Esophagus squamous epithelium (tissue), 5 donors: ENCODE results near the gene DBT. TPM values are rescaled to one million over a fixed set of nuclear protein-coding genes. Genes with fewer than 3 reads are reported as not detected.

Source experiments
- DNase-seq: peaks from one replicate; lab custom pipeline; 2025; lab: John Stamatoyannopoulos, UW
- H3K27ac ChIP-seq, 4 donors: fragments of 200-600 bp; sonication (generic); one replicate each; pipeline ENCODE4 v1.5.1; 2016 to 2019; ENCODE audit warnings: mild to moderate bottlenecking in 1 of 4
- H3K27me3 ChIP-seq, 4 donors: fragments of 200-600 bp; sonication (generic); 1 replicate in 3 of 4; 2 replicates in 1 of 4; pipeline versions ENCODE4 v1.5.1 to v1.6.0; 2017 to 2021; ENCODE audit warnings: antibody characterized with exemption in 1 of 4
- H3K36me3 ChIP-seq, 3 donors: fragments of 200-600 bp; sonication (generic); one replicate each; pipeline ENCODE4 v1.5.1; 2016 to 2019
- H3K4me1 ChIP-seq, 3 donors: fragments of 200-600 bp; sonication (generic); one replicate each; pipeline ENCODE4 v1.5.1; 2017 to 2019
- H3K4me3 ChIP-seq, 4 donors: fragments of 200-600 bp; sonication (generic); 1 replicate in 3 of 4; 2 replicates in 1 of 4; pipeline ENCODE4 v1.5.1; 2016 to 2019; ENCODE audit warnings: mild to moderate bottlenecking in 2 of 4, moderate library complexity in 1 of 4
- H3K9me3 ChIP-seq, 3 donors: fragments of 200-600 bp; sonication (generic); one replicate each; pipeline ENCODE4 v1.5.1; 2016 to 2019
- POLR2A ChIP-seq, 4 donors: fragments of 450-650 bp; IDR thresholded peaks; one replicate each; pipeline ENCODE4 v1.6.1; 2017; ENCODE audit warnings: antibody characterized with exemption in 4 of 4, mild to moderate bottlenecking in 4 of 4, moderate library complexity in 3 of 4
- WGBS, 2 donors: methylation state at CpG; one replicate each; pipeline ENCODE4 v1.1.5; 2018; 5-methylcytosine and 5-hydroxymethylcytosine counted together
- intact Hi-C: fragments of 100-400 bp; cut with DNase I; formaldehyde crosslinking; loops from one replicate; pipeline ENCODE4 v1.15.0; 2022
- total RNA-seq, 4 donors: library from RNA; depleted of rRNA; stranded (reverse); fragments of >200 nt; gene quantifications; one replicate each; pipeline ENCODE4 v1.1.0, GENCODE V29; 2016
- TF ChIP-seq, protein P1 (sequence below), 6 experiments: fragments of 450-650 bp in 4 of 6; fragments of 200-600 bp in 2 of 6; sonication (generic) in 2 of 6; IDR thresholded peaks; one replicate each; pipeline ENCODE4 v1.5.1; 2016 to 2019; ENCODE audit warnings: antibody characterized with exemption in 6 of 6, mild to moderate bottlenecking in 4 of 6, moderate library complexity in 4 of 6
- donor health status: DM: yes; HTN: yes; CAD: no.

Gene DBT
- total RNA-seq, 4 donors from 2014 or later: 6.1 to 9.4 (median 6.8) TPM

DNA sequence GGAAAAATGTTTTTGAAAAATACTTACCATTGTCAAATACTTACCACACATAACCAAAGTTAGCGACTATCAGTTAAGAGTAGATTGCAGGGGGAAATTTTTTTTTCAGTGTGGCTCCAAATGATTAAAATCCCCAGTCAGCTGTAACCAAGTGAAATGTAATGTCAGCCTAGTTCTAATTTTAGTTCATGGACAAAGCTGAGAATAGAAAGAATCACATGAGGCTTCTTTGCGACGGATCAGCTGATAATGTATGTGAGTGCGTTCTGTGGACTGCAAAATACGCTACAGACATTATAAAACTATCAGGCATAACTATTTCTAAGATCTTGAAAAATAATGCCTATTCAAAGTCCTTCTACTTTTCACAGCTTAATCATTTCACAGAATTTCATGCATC, 71.5 kb downstream of the DBT start, which contains the start of gene LRRC39:
Gene LRRC39 (minus strand): TSS at position 166 of the 400 bp plus-strand sequence. CDS start 9,740 bp downstream, outside the sequence.
- TF ChIP-seq, protein P1, sequence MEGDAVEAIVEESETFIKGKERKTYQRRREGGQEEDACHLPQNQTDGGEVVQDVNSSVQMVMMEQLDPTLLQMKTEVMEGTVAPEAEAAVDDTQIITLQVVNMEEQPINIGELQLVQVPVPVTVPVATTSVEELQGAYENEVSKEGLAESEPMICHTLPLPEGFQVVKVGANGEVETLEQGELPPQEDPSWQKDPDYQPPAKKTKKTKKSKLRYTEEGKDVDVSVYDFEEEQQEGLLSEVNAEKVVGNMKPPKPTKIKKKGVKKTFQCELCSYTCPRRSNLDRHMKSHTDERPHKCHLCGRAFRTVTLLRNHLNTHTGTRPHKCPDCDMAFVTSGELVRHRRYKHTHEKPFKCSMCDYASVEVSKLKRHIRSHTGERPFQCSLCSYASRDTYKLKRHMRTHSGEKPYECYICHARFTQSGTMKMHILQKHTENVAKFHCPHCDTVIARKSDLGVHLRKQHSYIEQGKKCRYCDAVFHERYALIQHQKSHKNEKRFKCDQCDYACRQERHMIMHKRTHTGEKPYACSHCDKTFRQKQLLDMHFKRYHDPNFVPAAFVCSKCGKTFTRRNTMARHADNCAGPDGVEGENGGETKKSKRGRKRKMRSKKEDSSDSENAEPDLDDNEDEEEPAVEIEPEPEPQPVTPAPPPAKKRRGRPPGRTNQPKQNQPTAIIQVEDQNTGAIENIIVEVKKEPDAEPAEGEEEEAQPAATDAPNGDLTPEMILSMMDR (IDR thresholded peaks at IDR 0.05): no peak
- no peak for TF ChIP-seq POLR2A (IDR thresholded peaks at IDR 0.05)
- no peak for DNase-seq
- no peak within 1 kb of the TSS for H3K4me3 ChIP-seq
- H3K4me1 ChIP-seq: no peaks in the 10 kb centered on the region
- 62 to 66% methylated on average over 5 of the region's 5 CpGs for WGBS, 2 donors
- no peaks in the 10 kb centered on the region for H3K36me3 ChIP-seq
- H3K27me3 ChIP-seq: no peaks in the 10 kb centered on the region
- H3K9me3 ChIP-seq: no peaks in the 10 kb centered on the region
- intact Hi-C loops: no loop called here
- H3K27ac ChIP-seq: no peak within 1 kb of the TSS

DNA sequence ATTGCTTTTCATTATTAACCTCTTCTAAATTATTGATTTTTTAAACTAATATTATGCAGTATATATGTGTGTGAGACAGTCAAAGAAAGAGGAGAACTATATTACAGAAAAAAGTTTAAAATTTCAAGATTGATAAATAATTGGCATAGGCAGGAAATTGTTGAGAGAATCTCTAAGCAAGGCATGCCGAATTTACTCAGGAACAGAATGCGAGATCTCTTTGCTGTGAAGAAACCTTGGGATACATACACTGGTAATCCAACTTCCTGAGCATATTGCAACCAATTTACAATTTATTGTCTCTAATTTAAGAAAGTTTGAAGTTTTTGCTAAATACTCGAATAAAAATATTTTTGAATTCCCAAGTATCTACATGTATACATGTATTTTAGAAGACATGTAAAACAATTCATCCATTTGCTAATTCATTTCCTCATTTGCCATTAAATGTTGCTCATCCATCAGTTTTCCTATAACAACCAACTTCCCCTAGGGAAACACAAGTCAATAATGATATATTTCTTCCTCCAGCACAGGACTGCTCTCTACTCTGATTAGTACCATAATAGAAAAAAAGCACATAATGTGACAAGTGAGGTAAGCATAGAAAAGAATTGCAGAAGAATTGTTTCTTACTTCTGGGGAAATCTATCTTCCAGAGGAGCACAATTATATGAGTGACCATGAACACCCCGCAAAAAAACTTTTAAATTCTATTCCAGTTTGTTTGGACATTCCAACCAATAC, 72.2 kb downstream of the DBT start:
- 84 to 92% methylated on average over 4 of the region's 4 CpGs for WGBS, 2 donors
- DNase-seq: no peak
- H3K4me1 ChIP-seq: no peaks in the 10 kb centered on the region
- H3K9me3 ChIP-seq: no peaks in the 10 kb centered on the region
- TF ChIP-seq POLR2A (IDR thresholded peaks at IDR 0.05): no peak
- TF ChIP-seq, protein P1 (IDR thresholded peaks at IDR 0.05): no peak
- no peak overlapping the region for H3K4me3 ChIP-seq
- no peak overlapping the region for H3K27ac ChIP-seq
- no peaks in the 10 kb centered on the region for H3K36me3 ChIP-seq
- H3K27me3 ChIP-seq: no peaks in the 10 kb centered on the region
- intact Hi-C loops: no loop called here

DNA sequence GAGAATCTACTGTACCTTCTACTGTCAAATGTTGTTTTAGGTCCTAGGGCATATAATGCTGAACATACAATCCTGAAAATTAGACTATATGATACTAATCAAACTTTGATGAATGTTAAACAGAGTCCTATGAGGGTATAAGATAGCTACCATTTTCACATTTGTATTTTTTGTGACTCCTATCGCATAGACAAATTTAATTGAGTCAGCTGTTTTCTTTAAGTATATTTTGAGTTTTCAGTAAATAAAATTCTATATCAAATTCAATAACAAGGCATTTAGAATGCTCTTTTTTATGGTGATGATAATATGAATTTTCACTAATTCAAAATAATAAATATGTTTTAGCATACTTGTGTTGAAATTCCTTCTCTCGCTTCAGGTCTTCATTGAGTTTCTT, 81.6 kb downstream of the DBT start:
- Histone ChIP-seq H3K27ac (no peak overlapping the region), H3K36me3 (no peaks in the 10 kb centered on the region), H3K4me3 (no peak overlapping the region), H3K9me3 (no peaks in the 10 kb centered on the region), H3K27me3 (no peaks in the 10 kb centered on the region), H3K4me1 (no peaks in the 10 kb centered on the region)
- intact Hi-C loops: no loop called here
- WGBS, 2 donors: 94 to 97% methylated on average over 2 of the region's 2 CpGs
- no peak for TF ChIP-seq POLR2A (IDR thresholded peaks at IDR 0.05)
- TF ChIP-seq, protein P1 (IDR thresholded peaks at IDR 0.05): no peak
- no peak for DNase-seq

DNA sequence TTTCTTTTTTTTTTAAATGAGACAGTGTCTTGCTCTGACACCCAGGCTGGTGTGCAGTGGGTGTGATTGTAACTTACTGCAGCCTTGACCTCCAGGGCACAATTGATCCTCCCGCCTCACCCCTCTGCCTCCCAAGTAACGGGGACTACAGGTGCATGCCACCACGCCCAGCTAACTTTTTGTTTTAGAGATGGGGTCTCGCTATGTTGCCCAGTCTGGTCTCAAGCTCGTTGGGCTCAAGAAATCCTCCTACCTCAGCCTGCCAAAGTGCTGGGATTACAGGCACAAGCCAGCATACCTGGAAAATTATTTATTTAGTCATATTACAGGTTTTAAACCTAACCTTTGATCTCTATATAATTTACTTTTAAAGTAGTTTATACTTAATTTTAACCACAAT, 84.9 kb downstream of the DBT start:
- Histone ChIP-seq H3K4me1 (no peaks in the 10 kb centered on the region), H3K36me3 (no peaks in the 10 kb centered on the region), H3K27ac (no peak overlapping the region), H3K9me3 (no peaks in the 10 kb centered on the region), H3K4me3 (no peak overlapping the region), H3K27me3 (no peaks in the 10 kb centered on the region)
- no peak for DNase-seq
- 85 to 86% methylated on average over 5 of the region's 5 CpGs for WGBS, 2 donors
- no peak for TF ChIP-seq POLR2A (IDR thresholded peaks at IDR 0.05)
- TF ChIP-seq, protein P1 (IDR thresholded peaks at IDR 0.05): no peak
- intact Hi-C loops: no loop called here

DNA sequence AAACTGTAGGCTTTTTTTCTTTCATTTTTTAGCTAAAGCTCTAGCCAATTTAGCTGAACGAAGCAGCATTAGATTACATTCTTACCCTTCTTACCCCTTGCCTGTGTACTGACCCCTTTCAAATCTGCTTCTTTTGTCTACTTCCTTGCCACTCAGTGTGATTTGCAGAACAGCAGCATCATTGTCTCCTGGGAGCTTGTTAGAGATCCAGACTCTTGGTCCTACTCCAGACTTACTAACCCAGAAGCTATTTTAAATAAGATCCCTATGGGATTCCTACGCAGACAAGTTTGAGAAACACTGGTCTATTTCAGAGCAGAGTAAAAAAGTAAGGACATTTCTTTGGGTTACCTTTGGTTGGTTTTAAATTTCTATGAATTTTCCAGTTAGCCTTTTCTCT, 85.4 kb downstream of the DBT start:
- WGBS, 2 donors: 65 to 71% methylated on average over 2 of the region's 2 CpGs
- Histone ChIP-seq H3K27me3 (no peaks in the 10 kb centered on the region), H3K4me1 (no peaks in the 10 kb centered on the region), H3K9me3 (no peaks in the 10 kb centered on the region), H3K27ac (no peak overlapping the region), H3K36me3 (no peaks in the 10 kb centered on the region), H3K4me3 (no peak overlapping the region)
- no peak for DNase-seq
- intact Hi-C loops: no loop called here
- no peak for TF ChIP-seq POLR2A (IDR thresholded peaks at IDR 0.05)
- TF ChIP-seq, protein P1 (IDR thresholded peaks at IDR 0.05): no peak
